SK-N-SH treated with all-trans-retinoic acid at 6 μM for 48 hours (cell line): ENCODE measurements around the gene TUBGCP2.

Experiments used
- ARNTL ChIP-seq: fragments of 450-650 bp; formaldehyde crosslinking; IDR thresholded peaks from 2 replicates; pipeline ENCODE4 v1.5.0; 2020; ENCODE audit warnings: low read depth, mild to moderate bottlenecking, moderate library complexity, borderline replicate concordance
- CSDC2 ChIP-seq: fragments of 250-450 bp; sonication (Bioruptor Pico); IDR thresholded peaks from 2 replicates; pipeline ENCODE4 v1.5.0; 2020; ENCODE audit warnings: mild to moderate bottlenecking, moderate library complexity
- ESRRG ChIP-seq: fragments of 250-450 bp; sonication (Bioruptor Pico); IDR thresholded peaks from 2 replicates; pipeline ENCODE4 v1.6.1; 2021; ENCODE audit warnings: mild to moderate bottlenecking
- PPARA ChIP-seq: fragments of 250-450 bp; sonication (Bioruptor Pico); IDR thresholded peaks from 2 replicates; pipeline ENCODE4 v1.5.0; 2020; ENCODE audit warnings: mild to moderate bottlenecking, borderline replicate concordance
- SNAI2 ChIP-seq: fragments of 250-450 bp; sonication (Bioruptor Pico); IDR thresholded peaks from 2 replicates; pipeline ENCODE4 v1.5.0; 2020; ENCODE audit warnings: mild to moderate bottlenecking, moderate library complexity
- TCF4 ChIP-seq: fragments of 250-450 bp; sonication (Bioruptor Pico); IDR thresholded peaks from 2 replicates; pipeline ENCODE4 v1.8.0; 2021; ENCODE audit warnings: mild to moderate bottlenecking, moderate library complexity, borderline replicate concordance
- TOX ChIP-seq: fragments of 250-450 bp; sonication (Bioruptor Pico); IDR thresholded peaks from 2 replicates; pipeline ENCODE4 v1.8.0; 2021; ENCODE audit warnings: mild to moderate bottlenecking, moderate library complexity, borderline replicate concordance
- ZC3H10 ChIP-seq: fragments of 250-450 bp; sonication (Bioruptor Pico); IDR thresholded peaks from 2 replicates; pipeline ENCODE4 v1.5.1; 2021; ENCODE audit warnings: mild to moderate bottlenecking, moderate library complexity
- ZNF565 ChIP-seq: fragments of 450-650 bp; formaldehyde crosslinking; conservative IDR thresholded peaks from 2 replicates; pipeline ENCODE4 v1.5.0; 2020; ENCODE audit warnings: low read depth, mild to moderate bottlenecking, moderate library complexity
- ZNF70 ChIP-seq: fragments of 450-650 bp; formaldehyde crosslinking; IDR thresholded peaks from 2 replicates; pipeline ENCODE4 v1.5.0; 2020; ENCODE audit warnings: mild to moderate bottlenecking, moderate library complexity
- ZNF8 ChIP-seq: fragments of 450-650 bp; formaldehyde crosslinking; IDR thresholded peaks from 2 replicates; pipeline ENCODE4 v1.5.0; 2020; ENCODE audit warnings: mild to moderate bottlenecking, moderate library complexity
- TF ChIP-seq, protein P1 (sequence below): fragments of 250-450 bp; sonication (Bioruptor Pico); IDR thresholded peaks from 2 replicates; pipeline ENCODE4 v1.5.1; 2020; ENCODE audit warnings: low read depth, mild to moderate bottlenecking, moderate library complexity
- TF ChIP-seq, protein P2 (sequence below): fragments of 250-450 bp; sonication (Bioruptor Pico); IDR thresholded peaks from 2 replicates; pipeline ENCODE4 v1.8.0; 2020; ENCODE audit warnings: mild to moderate bottlenecking, moderate library complexity, borderline replicate concordance
- TF ChIP-seq, protein P3 (sequence below): fragments of 250-450 bp; sonication (Bioruptor Pico); IDR thresholded peaks from 2 replicates; pipeline ENCODE4 v1.5.1; 2021; ENCODE audit warnings: mild to moderate bottlenecking, moderate library complexity

DNA sequence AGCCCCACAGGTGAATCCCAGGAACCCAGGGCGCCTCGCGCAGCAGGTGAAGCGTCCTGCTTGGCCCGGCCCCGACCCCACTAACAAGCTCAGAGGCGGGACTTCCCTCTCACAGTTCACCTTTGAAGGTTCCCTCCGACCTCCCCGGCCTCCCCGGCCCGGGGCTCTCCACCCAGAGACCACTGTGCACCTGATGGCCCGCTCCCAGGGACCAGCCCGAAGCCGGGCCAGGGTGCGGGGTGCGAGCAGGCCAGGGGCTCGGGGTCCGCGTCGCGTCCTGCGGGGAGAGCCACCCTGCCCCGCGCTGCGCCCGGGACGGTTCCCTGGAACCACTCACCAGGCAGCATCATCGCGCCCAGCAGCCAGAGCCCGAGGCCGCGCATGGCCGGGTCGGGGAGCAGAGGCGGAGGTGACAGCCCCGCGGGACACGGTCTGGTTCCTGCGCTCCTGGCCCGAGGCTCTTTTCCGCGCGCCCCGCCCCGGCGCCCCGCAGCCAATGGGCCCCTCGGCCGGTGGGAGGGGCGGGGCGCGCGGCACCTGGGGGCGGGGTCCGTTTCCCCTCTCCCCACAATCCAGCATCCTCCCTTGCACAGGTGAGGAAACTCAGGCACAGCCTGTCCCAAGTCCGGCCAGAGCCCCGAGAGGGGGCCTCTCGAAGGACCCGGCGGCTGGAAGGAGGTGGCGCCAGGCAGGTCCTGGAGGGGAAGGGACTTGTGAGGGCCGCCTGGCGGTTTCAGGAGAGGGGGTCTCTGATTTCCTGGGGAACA, 32.1 kb downstream of the TUBGCP2 start, which contains the start of gene ADAM8:
- TF ChIP-seq CSDC2 (CRISPR knock-in tag): no peak
- TF ChIP-seq TOX: no peak
- TF ChIP-seq, protein P1, sequence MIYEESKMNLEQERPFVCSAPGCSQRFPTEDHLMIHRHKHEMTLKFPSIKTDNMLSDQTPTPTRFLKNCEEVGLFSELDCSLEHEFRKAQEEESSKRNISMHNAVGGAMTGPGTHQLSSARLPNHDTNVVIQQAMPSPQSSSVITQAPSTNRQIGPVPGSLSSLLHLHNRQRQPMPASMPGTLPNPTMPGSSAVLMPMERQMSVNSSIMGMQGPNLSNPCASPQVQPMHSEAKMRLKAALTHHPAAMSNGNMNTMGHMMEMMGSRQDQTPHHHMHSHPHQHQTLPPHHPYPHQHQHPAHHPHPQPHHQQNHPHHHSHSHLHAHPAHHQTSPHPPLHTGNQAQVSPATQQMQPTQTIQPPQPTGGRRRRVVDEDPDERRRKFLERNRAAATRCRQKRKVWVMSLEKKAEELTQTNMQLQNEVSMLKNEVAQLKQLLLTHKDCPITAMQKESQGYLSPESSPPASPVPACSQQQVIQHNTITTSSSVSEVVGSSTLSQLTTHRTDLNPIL (CRISPR knock-in tag): no peak
- no peak for TF ChIP-seq ZNF565
- TF ChIP-seq, protein P2, sequence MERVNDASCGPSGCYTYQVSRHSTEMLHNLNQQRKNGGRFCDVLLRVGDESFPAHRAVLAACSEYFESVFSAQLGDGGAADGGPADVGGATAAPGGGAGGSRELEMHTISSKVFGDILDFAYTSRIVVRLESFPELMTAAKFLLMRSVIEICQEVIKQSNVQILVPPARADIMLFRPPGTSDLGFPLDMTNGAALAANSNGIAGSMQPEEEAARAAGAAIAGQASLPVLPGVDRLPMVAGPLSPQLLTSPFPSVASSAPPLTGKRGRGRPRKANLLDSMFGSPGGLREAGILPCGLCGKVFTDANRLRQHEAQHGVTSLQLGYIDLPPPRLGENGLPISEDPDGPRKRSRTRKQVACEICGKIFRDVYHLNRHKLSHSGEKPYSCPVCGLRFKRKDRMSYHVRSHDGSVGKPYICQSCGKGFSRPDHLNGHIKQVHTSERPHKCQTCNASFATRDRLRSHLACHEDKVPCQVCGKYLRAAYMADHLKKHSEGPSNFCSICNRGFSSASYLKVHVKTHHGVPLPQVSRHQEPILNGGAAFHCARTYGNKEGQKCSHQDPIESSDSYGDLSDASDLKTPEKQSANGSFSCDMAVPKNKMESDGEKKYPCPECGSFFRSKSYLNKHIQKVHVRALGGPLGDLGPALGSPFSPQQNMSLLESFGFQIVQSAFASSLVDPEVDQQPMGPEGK: no peak
- TF ChIP-seq ZNF8 (CRISPR knock-in tag): no peak
- no peak for TF ChIP-seq ZNF70
- TF ChIP-seq ESRRG: no peak
- TF ChIP-seq, protein P3, sequence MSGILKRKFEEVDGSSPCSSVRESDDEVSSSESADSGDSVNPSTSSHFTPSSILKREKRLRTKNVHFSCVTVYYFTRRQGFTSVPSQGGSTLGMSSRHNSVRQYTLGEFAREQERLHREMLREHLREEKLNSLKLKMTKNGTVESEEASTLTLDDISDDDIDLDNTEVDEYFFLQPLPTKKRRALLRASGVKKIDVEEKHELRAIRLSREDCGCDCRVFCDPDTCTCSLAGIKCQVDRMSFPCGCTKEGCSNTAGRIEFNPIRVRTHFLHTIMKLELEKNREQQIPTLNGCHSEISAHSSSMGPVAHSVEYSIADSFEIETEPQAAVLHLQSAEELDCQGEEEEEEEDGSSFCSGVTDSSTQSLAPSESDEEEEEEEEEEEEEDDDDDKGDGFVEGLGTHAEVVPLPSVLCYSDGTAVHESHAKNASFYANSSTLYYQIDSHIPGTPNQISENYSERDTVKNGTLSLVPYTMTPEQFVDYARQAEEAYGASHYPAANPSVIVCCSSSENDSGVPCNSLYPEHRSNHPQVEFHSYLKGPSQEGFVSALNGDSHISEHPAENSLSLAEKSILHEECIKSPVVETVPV (CRISPR knock-in tag): no peak
- TF ChIP-seq SNAI2 (CRISPR knock-in tag): no peak
- no peak for TF ChIP-seq ARNTL (CRISPR knock-in tag)
- TF ChIP-seq PPARA (CRISPR knock-in tag): no peak
- no peak for TF ChIP-seq ZC3H10 (CRISPR knock-in tag)
- TF ChIP-seq TCF4 (CRISPR knock-in tag): no peak
